DND-41 (cell line): ENCODE measurements around the gene INA.

ENCODE experiments used
- CTCF ChIP-seq: IDR thresholded peaks from 2 replicates; pipeline ENCODE4 v1.5.1; 2012; ENCODE audit warnings: borderline replicate concordance, low read length, moderate library complexity, mild to moderate bottlenecking; ENCODE audit not compliant: poor library complexity, severe bottlenecking; ENCODE audit errors: extremely low read depth
- EZH2 ChIP-seq: IDR thresholded peaks from 3 replicates; pipeline ENCODE4 v1.6.1; 2012; ENCODE audit warnings: borderline replicate concordance, low read depth, mild to moderate bottlenecking, moderate library complexity, low read length, inconsistent platforms; ENCODE audit not compliant: severe bottlenecking

- TF ChIP-seq EZH2 (no peak), CTCF (no peak)
Observed at GRCh38 chr10:103232131-103232673, 44.7 kb upstream of the INA start.
